Large intestine (tissue), 3 donors: Measurements from ENCODE around the gene RBM44. TPM values are rescaled to one million over a fixed set of nuclear protein-coding genes. Genes with fewer than 3 reads are reported as not detected.
"Not testable (repeated sequence)": the region's sequence is repeated elsewhere in the genome, so short reads cannot be mapped to it uniquely, and the experiment has no call there.

Experiments used
- DNase-seq, 2 donors: peaks; one replicate each; pipeline versions ENCODE4 v3.0.0 to v3.0.0-alpha.2; 2013
- H3K27ac ChIP-seq: one replicate; pipeline ENCODE4 v1.5.1; 2013; ENCODE audit warnings: low read length
- H3K27me3 ChIP-seq: 2 replicates; pipeline ENCODE4 v1.6.1; 2013; ENCODE audit warnings: low read length; ENCODE audit not compliant: control insufficient read depth, insufficient read depth
- H3K36me3 ChIP-seq: 2 replicates; pipeline ENCODE4 v1.6.1; 2013; ENCODE audit warnings: low read length; ENCODE audit not compliant: control insufficient read depth, insufficient read depth
- H3K4me1 ChIP-seq: one replicate; pipeline ENCODE4 v1.6.1; 2013; ENCODE audit warnings: low read length; ENCODE audit not compliant: control insufficient read depth, insufficient read depth
- H3K4me3 ChIP-seq: one replicate; pipeline ENCODE4 v1.5.1; 2013; ENCODE audit warnings: low read length
- H3K9me3 ChIP-seq: one replicate; pipeline ENCODE4 v1.6.1; 2013; ENCODE audit warnings: mild to moderate bottlenecking, low read depth, low read length, moderate library complexity; ENCODE audit not compliant: control insufficient read depth
- WGBS: methylation state at CpG from one replicate; pipeline ENCODE4 v1.1.5; 2013; ENCODE audit warnings: low lambda C conversion rate; ENCODE audit not compliant: insufficient coverage; 5-methylcytosine and 5-hydroxymethylcytosine counted together
- polyA plus RNA-seq: library from polyadenylated mRNA; unstranded; fragments of 120-200 nt; gene quantifications from one replicate; pipeline ENCODE4 v1.2.1, GENCODE V29; 2013

RBM44 gene
- polyA plus RNA-seq, 1 donor = 0.49 TPM

DNA sequence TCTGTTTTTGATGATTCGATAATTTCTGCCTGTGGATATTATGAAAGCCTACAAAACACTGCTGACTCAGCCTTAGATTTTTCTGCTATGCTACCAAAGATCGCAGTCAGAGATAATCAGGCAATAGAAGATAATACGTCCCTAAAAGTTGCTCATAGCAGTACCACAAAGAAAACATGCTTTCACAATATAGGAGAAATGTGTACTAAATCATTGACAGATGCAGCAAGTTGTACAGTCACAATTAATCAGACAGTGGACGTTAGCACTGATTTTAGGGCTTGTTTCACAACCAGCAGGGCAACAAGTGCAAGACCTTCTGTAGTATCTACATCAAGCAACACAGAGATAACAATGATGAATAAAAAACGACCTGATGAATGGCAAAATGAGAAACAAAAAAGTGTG lies 19.5 kb downstream of the RBM44 start:
- no peaks in the 10 kb centered on the region for H3K27me3 ChIP-seq
- DNase-seq = peak; percentile 14 to 28

GRCh38 chr2:237819231-237819630 lies 20.7 kb downstream of the RBM44 start:
- Histone ChIP-seq H3K27ac (no peak overlapping the region), H3K36me3 (no peaks in the 10 kb centered on the region), H3K27me3 (no peaks in the 10 kb centered on the region), H3K9me3 (no peaks in the 10 kb centered on the region), H3K4me3 (no peak overlapping the region), H3K4me1 (no peaks in the 10 kb centered on the region)
- peak in 1 of 2 donors; percentile 3 for DNase-seq
- no CpG with 5 or more reads among the region's 2 CpGs for WGBS

More for the DNA sequence above, 19.5 kb downstream of the RBM44 start:
- WGBS = 20% methylated on average over 1 of the region's 5 CpGs
- Histone ChIP-seq H3K36me3 (no peaks in the 10 kb centered on the region), H3K4me3 (no peak overlapping the region), H3K4me1 (no peaks in the 10 kb centered on the region), H3K9me3 (no peaks in the 10 kb centered on the region), H3K27ac (no peak overlapping the region)

DNA sequence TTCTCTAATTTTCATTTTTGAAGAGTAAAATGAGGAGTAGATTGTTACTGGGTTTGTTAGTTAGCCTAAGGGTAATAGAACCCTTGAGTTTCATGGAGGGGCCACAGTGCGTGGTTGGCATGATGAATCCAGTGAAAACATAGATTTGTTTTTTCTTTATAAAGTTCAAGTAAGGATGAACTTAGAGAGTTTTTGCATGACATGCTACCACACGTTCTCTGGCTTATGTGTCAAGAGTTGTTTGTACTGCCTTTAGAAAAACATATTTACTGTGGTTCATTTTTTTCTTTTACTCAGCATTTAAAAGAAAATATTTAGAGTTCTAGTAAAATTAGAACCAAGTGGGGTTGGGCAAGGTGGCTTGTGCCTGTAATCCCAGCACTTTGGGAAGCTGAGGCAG lies 21.8 kb downstream of the RBM44 start:
- no peak for DNase-seq
- 80% methylated on average over 1 of the region's 2 CpGs for WGBS
- H3K27me3 ChIP-seq = no peaks in the 10 kb centered on the region
- no peaks in the 10 kb centered on the region for H3K9me3 ChIP-seq
- no peaks in the 10 kb centered on the region for H3K36me3 ChIP-seq
- no peaks in the 10 kb centered on the region for H3K4me1 ChIP-seq
- no peak overlapping the region for H3K4me3 ChIP-seq
- H3K27ac ChIP-seq = no peak overlapping the region

DNA sequence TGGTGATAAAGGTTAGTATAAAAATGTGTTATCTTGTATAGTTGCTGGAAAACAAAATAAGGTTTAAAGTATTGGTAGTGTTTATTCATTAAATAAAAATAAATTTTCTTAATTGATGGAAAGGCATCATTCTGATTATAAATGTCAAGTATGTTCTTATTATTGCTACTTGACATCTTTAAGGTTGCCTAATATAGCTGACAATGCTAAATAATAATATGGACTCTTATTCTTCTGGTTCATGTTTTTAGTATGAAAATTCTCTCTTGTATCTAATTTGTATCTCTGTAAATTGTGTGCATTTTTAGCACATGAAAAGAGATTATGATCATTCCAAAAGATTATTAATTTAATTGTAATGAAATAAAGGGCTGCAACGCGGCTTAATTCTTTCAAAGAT lies 25.0 kb downstream of the RBM44 start:
- H3K27me3 ChIP-seq = no peaks in the 10 kb centered on the region
- no peaks in the 10 kb centered on the region for H3K4me1 ChIP-seq
- no peaks in the 10 kb centered on the region for H3K9me3 ChIP-seq
- 100% methylated on average over 2 of the region's 2 CpGs for WGBS
- H3K36me3 ChIP-seq = no peaks in the 10 kb centered on the region
- H3K4me3 ChIP-seq = no peak overlapping the region
- no peak for DNase-seq
- H3K27ac ChIP-seq = no peak overlapping the region

GRCh38 chr2:237824085-237824484 lies 25.5 kb downstream of the RBM44 start:
- Histone ChIP-seq H3K27me3 (no peaks in the 10 kb centered on the region), H3K36me3 (no peaks in the 10 kb centered on the region)
- 100% methylated on average over 3 of the region's 6 CpGs for WGBS

GRCh38 chr2:237827421-237827987 lies 28.9 kb downstream of the RBM44 start:
- WGBS = 50% methylated on average over 1 of the region's 3 CpGs
- H3K27me3 ChIP-seq = no peaks in the 10 kb centered on the region
- no peak overlapping the region for H3K27ac ChIP-seq
- H3K9me3 ChIP-seq = no peaks in the 10 kb centered on the region
- no peaks in the 10 kb centered on the region for H3K36me3 ChIP-seq
- H3K4me1 ChIP-seq = no peaks in the 10 kb centered on the region
- H3K4me3 ChIP-seq = no peak overlapping the region
- peak in 1 of 2 donors; percentile 8 for DNase-seq

More at GRCh38 chr2:237824085-237824484, 25.5 kb downstream of the RBM44 start:
- Histone ChIP-seq H3K9me3 (no peaks in the 10 kb centered on the region), H3K4me3 (no peak overlapping the region), H3K4me1 (no peaks in the 10 kb centered on the region), H3K27ac (no peak overlapping the region)
- no peak for DNase-seq

GRCh38 chr2:237830522-237830921 lies 31.9 kb downstream of the RBM44 start:
- 71% methylated on average over 1 of the region's 2 CpGs for WGBS
- DNase-seq = no peak
- Histone ChIP-seq H3K36me3 (no peaks in the 10 kb centered on the region), H3K9me3 (no peaks in the 10 kb centered on the region), H3K27me3 (no peaks in the 10 kb centered on the region), H3K27ac (no peak overlapping the region), H3K4me3 (no peak overlapping the region), H3K4me1 (no peaks in the 10 kb centered on the region)

DNA sequence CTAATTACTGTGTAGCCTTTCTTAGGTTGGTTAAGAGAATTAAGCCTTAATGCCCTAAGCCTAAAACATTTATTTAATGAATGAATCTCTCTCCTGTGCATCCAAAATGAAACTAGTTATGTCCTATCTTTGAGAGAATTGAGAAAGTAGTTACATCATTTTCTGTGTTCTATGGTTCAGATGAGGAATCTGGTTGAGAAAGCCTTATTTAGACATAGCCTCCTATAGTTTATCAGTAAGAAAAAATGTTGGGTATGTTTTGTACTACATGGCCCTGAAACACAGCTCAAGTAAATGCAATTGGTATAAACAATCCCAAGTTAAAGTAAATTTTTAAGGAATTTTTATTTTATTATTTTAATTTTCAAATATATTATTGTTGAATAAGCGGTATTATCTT lies 35.0 kb downstream of the RBM44 start:
- no peaks in the 10 kb centered on the region for H3K36me3 ChIP-seq
- H3K4me3 ChIP-seq = no peak overlapping the region
- H3K9me3 ChIP-seq = no peaks in the 10 kb centered on the region
- no peak overlapping the region for H3K27ac ChIP-seq
- H3K27me3 ChIP-seq = no peaks in the 10 kb centered on the region
- no peak for DNase-seq
- no peaks in the 10 kb centered on the region for H3K4me1 ChIP-seq
- 100% methylated on average over 1 of the region's 1 CpG for WGBS

DNA sequence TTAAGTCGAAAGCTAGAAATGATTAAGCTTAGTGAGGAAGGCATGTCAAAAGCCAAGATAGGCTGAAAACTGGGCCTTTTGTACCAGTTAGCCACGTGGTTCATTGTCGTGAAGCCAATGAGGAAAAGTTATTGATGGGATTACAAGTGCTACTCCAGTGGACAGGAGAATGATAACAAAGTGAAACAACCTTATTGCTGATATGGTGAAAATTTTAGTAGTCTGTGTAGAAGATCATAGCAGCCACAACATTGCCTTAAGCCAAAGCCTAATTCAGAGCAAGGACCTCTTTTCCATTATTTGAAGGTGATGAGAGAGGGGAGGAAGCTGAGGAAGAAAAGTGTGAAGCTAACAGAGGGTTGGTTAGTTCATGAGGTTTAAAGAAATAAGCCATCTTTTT lies 36.8 kb downstream of the RBM44 start:
- 0% methylated on average over 1 of the region's 3 CpGs for WGBS
- no peaks in the 10 kb centered on the region for H3K36me3 ChIP-seq
- no peaks in the 10 kb centered on the region for H3K27me3 ChIP-seq
- no peak overlapping the region for H3K4me3 ChIP-seq
- DNase-seq = no peak
- no peak overlapping the region for H3K27ac ChIP-seq
- no peaks in the 10 kb centered on the region for H3K4me1 ChIP-seq
- H3K9me3 ChIP-seq = no peaks in the 10 kb centered on the region

DNA sequence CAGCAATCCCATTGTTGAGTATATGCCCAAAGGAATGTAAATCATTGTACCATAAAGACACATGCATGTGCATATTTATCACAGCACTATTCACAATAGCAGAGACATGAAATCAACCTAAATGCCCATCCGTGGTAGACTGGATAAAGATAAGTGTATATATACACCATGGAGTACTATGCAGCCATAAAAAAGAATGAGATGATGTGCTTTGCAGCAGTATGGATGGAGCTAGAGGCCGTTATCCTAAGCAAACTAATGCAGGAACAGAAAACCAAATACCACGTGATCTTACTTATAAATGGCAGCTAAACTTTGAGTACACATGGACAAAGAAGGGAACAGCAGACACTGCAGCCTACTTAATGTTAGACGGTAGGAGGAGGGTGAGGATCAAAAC lies 42.5 kb downstream of the RBM44 start:
- Histone ChIP-seq H3K36me3 (no peaks in the 10 kb centered on the region), H3K4me3 (no peak overlapping the region), H3K27ac (no peak overlapping the region), H3K4me1 (no peaks in the 10 kb centered on the region), H3K27me3 (no peaks in the 10 kb centered on the region), H3K9me3 (no peaks in the 10 kb centered on the region)
- 71% methylated on average over 1 of the region's 4 CpGs for WGBS
- no peak for DNase-seq

DNA sequence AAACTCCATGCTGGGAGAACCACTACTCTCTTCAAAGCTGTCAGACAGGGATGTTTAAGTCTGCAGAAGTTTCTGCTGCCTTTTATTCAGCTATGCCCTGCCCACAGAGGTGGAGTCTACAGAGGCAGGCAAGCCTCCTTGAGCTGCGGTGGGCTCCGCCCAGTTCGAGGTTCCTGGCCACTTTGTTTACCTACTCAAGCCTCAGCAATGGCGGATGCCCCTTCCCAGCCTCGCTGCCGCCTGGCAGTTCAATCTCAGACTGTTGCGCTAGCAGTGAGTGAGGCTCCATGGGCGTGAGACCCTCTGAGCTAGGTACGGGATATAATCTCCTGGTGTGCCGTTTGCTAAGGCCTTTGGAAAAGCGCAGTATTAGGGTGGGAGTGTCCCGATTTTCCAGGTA lies 50.4 kb downstream of the RBM44 start:
- no CpG with 5 or more reads among the region's 12 CpGs for WGBS
- H3K4me3 ChIP-seq, H3K4me1 ChIP-seq, H3K27me3 ChIP-seq, H3K27ac ChIP-seq, H3K9me3 ChIP-seq, H3K36me3 ChIP-seq, DNase-seq: not testable (repeated sequence)
